WTC11 (cell line): ENCODE measurements around the gene PHC2. TPM values are rescaled to one million over a fixed set of nuclear protein-coding genes. Genes with fewer than 3 reads are reported as not detected.

ENCODE experiments used
- AR ChIP-seq: fragments of 250-450 bp; sonication (Bioruptor Pico); IDR thresholded peaks from 2 replicates; pipeline ENCODE4 v1.9.0; 2021; ENCODE audit warnings: mild to moderate bottlenecking
- ATF1 ChIP-seq: sonication (generic); formaldehyde crosslinking; IDR thresholded peaks from 2 replicates; pipeline ENCODE4 v1.8.1; 2023; ENCODE audit warnings: mild to moderate bottlenecking, moderate library complexity, missing genetic modification reagents
- ATF6 ChIP-seq: sonication (generic); formaldehyde crosslinking; IDR thresholded peaks from 2 replicates; pipeline ENCODE4 v1.8.1; 2023; ENCODE audit warnings: mild to moderate bottlenecking, missing genetic modification reagents
- KAT7 ChIP-seq: sonication (generic); formaldehyde crosslinking; IDR thresholded peaks from 2 replicates; pipeline ENCODE4 v1.8.1; 2023; ENCODE audit warnings: missing genetic modification reagents, mild to moderate bottlenecking, borderline replicate concordance
- NFE2L1 ChIP-seq: sonication (generic); formaldehyde crosslinking; IDR thresholded peaks from 2 replicates; pipeline ENCODE4 v1.8.1; 2023; ENCODE audit warnings: missing genetic modification reagents
- PRDM15 ChIP-seq: sonication (generic); formaldehyde crosslinking; IDR thresholded peaks from 2 replicates; pipeline ENCODE4 v1.8.0; 2022; ENCODE audit warnings: missing genetic modification reagents
- SOX15 ChIP-seq: fragments of 250-450 bp; sonication (Bioruptor Pico); IDR thresholded peaks from 2 replicates; pipeline ENCODE4 v1.9.0; 2021; ENCODE audit warnings: mild to moderate bottlenecking
- STAT6 ChIP-seq: sonication (generic); formaldehyde crosslinking; conservative IDR thresholded peaks from 2 replicates; pipeline ENCODE4 v1.8.1; 2023; ENCODE audit warnings: mild to moderate bottlenecking, low read depth, missing genetic modification reagents, moderate library complexity
- TEAD4 ChIP-seq: sonication (generic); formaldehyde crosslinking; IDR thresholded peaks from 2 replicates; pipeline ENCODE4 v1.8.0; 2022; ENCODE audit warnings: mild to moderate bottlenecking, missing genetic modification reagents
- ZBTB43 ChIP-seq: sonication (generic); formaldehyde crosslinking; IDR thresholded peaks from 2 replicates; pipeline ENCODE4 v1.8.1; 2023; ENCODE audit warnings: mild to moderate bottlenecking, missing genetic modification reagents
- ZNF232 ChIP-seq: sonication (generic); formaldehyde crosslinking; IDR thresholded peaks from 2 replicates; pipeline ENCODE4 v1.8.0; 2022; ENCODE audit warnings: mild to moderate bottlenecking, missing genetic modification reagents
- ZNF425 ChIP-seq: fragments of 250-450 bp; sonication (Bioruptor Pico); conservative IDR thresholded peaks from 2 replicates; pipeline ENCODE4 v1.9.0; 2021; ENCODE audit warnings: mild to moderate bottlenecking
- ZNF512 ChIP-seq: sonication (generic); formaldehyde crosslinking; IDR thresholded peaks from 2 replicates; pipeline ENCODE4 v1.8.1; 2022; ENCODE audit warnings: missing genetic modification reagents, borderline replicate concordance
- ZNF671 ChIP-seq: fragments of 250-450 bp; sonication (Bioruptor Pico); IDR thresholded peaks from 2 replicates; pipeline ENCODE4 v1.8.0; 2021; ENCODE audit warnings: mild to moderate bottlenecking
- total RNA-seq: library from RNA; stranded (reverse); gene quantifications from 3 replicates; pipeline ENCODE4 v1.2.3, GENCODE V29; 2021

The PHC2 gene
- total RNA-seq, 1 experiment from 2014 or later = 7.0 TPM

- no peak for TF ChIP-seq ZNF425 (CRISPR knock-in tag)
- peak; percentile 40; the same call in 1 of the 2 replicates for TF ChIP-seq NFE2L1 (CRISPR knock-in tag)
- TF ChIP-seq ZNF671 (CRISPR knock-in tag) = no peak
- no peak for TF ChIP-seq ZNF512
- TF ChIP-seq KAT7 (CRISPR knock-in tag) = peak; percentile 73; the same call in 1 of the 2 replicates
- no peak for TF ChIP-seq PRDM15 (CRISPR knock-in tag)
- no peak for TF ChIP-seq ATF6 (CRISPR knock-in tag)
- no peak for TF ChIP-seq ZNF232
- no peak for TF ChIP-seq ATF1
- TF ChIP-seq ZBTB43 (CRISPR knock-in tag) = no peak
- TF ChIP-seq SOX15 (CRISPR knock-in tag) = no peak
- no peak for TF ChIP-seq AR (CRISPR knock-in tag)
- TF ChIP-seq TEAD4 (CRISPR knock-in tag) = no peak
- no peak for TF ChIP-seq STAT6 (CRISPR knock-in tag)
- TF ChIP-seq, all 79 proteins: peak for 14
Observed at GRCh38 chr1:33306653-33307493, 124.0 kb downstream of the PHC2 start (continued).
